Measurements from ENCODE around the gene RPS14. TPM values are rescaled to one million over a fixed set of nuclear protein-coding genes. Genes with fewer than 3 reads are reported as not detected.

The RPS14 gene
- total and polyA plus RNA-seq, 9 of the 15 experiments (the other 6 are each of a cell fraction or from before 2014, with no cell fraction given), result 1,824 to 5,983 (median 3,017) TPM

GRCh38 chr5:150485693-150486401 is 36.3 kb upstream of the RPS14 start (continued):
- TF ChIP-seq ZNF318 (IDR thresholded peaks at IDR 0.05; ENCODE audit: borderline replicate concordance in 1 of 2, low read depth in 1 of 2) (no peak), ZNF24 (IDR thresholded peaks at IDR 0.05) (no peak), NR2C1 (IDR thresholded peaks at IDR 0.05) (peak; percentile 79; the same call in 1 of the 2 replicates), NR2C1 (tag; IDR thresholded peaks at IDR 0.05) (peak; percentile 87; the same call in 1 of the 2 replicates), NR4A1 (CRISPR knock-in tag; IDR thresholded peaks at IDR 0.05) (no peak), NR4A1 (tag; IDR thresholded peaks at IDR 0.05) (no peak; the same call in 1 of the 2 replicates), KAT7 (CRISPR knock-in tag; IDR thresholded peaks at IDR 0.05; ENCODE audit: borderline replicate concordance) (no peak; the same call in 1 of the 2 replicates), ATF1 (CRISPR knock-in tag; IDR thresholded peaks at IDR 0.05) (no peak), ATF1 (tag; IDR thresholded peaks at IDR 0.05) (0 out of 2 replicates have a peak, but pooled peaks have one; percentile 16), PML (IDR thresholded peaks at IDR 0.05; ENCODE audit: low read length) (peak; percentile 38; the same call in 1 of the 2 replicates), PTRF (tag; IDR thresholded peaks at IDR 0.05) (no peak), L3MBTL2 (IDR thresholded peaks at IDR 0.05) (peak; percentile 64), ELK1 (CRISPR knock-in tag; IDR thresholded peaks at IDR 0.05) (no peak), CTBP1 (IDR thresholded peaks at IDR 0.05; ENCODE audit: borderline replicate concordance) (0 out of 2 replicates have a peak, but pooled peaks have one; percentile 25), SETDB1 (IDR thresholded peaks at IDR 0.05; ENCODE audit: low read length) (no peak), SAFB (IDR thresholded peaks at IDR 0.05; ENCODE audit: borderline replicate concordance, low read depth, low read length) (peak; percentile 31; the same call in 1 of the 2 replicates), SAFB2 (IDR thresholded peaks at IDR 0.05; ENCODE audit: borderline replicate concordance, low read depth, low read length, severe bottlenecking) (no peak)
- TF ChIP-seq, protein P1, sequence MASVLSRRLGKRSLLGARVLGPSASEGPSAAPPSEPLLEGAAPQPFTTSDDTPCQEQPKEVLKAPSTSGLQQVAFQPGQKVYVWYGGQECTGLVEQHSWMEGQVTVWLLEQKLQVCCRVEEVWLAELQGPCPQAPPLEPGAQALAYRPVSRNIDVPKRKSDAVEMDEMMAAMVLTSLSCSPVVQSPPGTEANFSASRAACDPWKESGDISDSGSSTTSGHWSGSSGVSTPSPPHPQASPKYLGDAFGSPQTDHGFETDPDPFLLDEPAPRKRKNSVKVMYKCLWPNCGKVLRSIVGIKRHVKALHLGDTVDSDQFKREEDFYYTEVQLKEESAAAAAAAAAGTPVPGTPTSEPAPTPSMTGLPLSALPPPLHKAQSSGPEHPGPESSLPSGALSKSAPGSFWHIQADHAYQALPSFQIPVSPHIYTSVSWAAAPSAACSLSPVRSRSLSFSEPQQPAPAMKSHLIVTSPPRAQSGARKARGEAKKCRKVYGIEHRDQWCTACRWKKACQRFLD (CRISPR knock-in tag; IDR thresholded peaks at IDR 0.05), result no peak
